ENCODE results near the gene PTPRN2. TPM values are rescaled to one million over a fixed set of nuclear protein-coding genes. Genes with fewer than 3 reads are reported as not detected.
"Not testable (repeated sequence)": the region's sequence is repeated elsewhere in the genome, so short reads cannot be mapped to it uniquely, and the experiment has no call there.

The PTPRN2 gene
- total RNA-seq, 1 experiment from 2014 or later = 1.2 TPM

- H3K27ac ChIP-seq = no peak overlapping the region
- no peaks in the 10 kb centered on the region for H3K4me1 ChIP-seq (replicated peaks)
- DNase-seq (ENCODE audit: low read depth in 1 of 2, low spot score in 2 of 2) = peak in 1 of 2 experiments; percentile 21
- no peaks in the 10 kb centered on the region for H3K27me3 ChIP-seq (replicated peaks)
- peaks cover 11% of the 10 kb centered on the region for H3K9me3 ChIP-seq (replicated peaks)
- H3K36me3 ChIP-seq = no peaks in the 10 kb centered on the region
- H3K4me3 ChIP-seq = no peak overlapping the region
These were observed 423.2 kb downstream of the PTPRN2 start for GRCh38 chr7:158164101-158165095.

DNA sequence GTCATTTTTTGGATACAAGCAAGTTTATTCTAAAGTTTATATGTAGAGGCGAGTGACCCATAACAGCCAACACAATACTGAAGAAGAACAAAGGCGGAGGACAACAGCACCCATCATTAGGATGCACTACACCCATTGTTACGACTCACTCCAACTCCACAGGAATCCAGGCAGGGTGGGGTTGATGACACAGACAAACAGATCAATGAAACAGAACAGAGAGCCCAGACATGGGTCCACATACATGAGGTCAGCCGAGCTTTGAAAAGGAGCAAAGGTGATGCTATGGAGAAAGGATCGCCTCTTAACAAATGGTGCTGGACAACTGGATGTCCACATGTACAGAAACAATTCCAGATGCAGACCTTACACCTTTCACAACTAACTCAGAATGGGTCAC is 426.4 kb downstream of the PTPRN2 start:
- peak in 1 of 2 experiments; percentile 5 for DNase-seq (ENCODE audit: low read depth in 1 of 2, low spot score in 2 of 2)
- Histone ChIP-seq H3K4me3 (no peak overlapping the region), H3K36me3 (no peaks in the 10 kb centered on the region), H3K27me3 (replicated peaks) (no peaks in the 10 kb centered on the region), H3K27ac (no peak overlapping the region), H3K4me1 (replicated peaks) (no peaks in the 10 kb centered on the region), H3K9me3 (replicated peaks) (peaks cover 4% of the 10 kb centered on the region)

DNA sequence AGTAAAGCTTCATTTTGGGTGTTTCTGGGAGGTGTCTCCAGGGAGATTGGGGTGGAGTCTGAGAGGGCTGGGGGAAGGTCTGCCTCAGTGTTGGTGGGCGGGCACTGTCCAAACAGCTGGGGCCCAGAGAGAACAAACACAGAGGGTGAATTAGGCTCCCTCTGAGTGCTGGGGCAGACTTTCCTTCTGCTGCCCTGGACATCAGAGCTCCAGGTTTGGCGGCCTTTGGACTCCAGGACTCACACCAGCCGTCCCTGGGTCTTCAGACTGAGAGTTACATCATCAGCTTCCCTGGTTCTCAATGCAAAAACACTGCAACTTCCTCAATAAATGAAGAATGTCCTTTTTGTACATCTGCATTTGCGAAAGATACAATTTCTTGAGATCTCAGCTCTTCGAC is 427.4 kb downstream of the PTPRN2 start:
- Histone ChIP-seq H3K4me3 (no peak overlapping the region), H3K27me3 (replicated peaks) (no peaks in the 10 kb centered on the region), H3K27ac (no peak overlapping the region)

GRCh38 chr7:158157460-158157859 is 430.2 kb downstream of the PTPRN2 start:
- Histone ChIP-seq H3K4me1 (replicated peaks) (no peaks in the 10 kb centered on the region), H3K27me3 (replicated peaks) (no peaks in the 10 kb centered on the region), H3K9me3 (replicated peaks) (peaks cover 10% of the 10 kb centered on the region), H3K36me3 (no peaks in the 10 kb centered on the region), H3K4me3 (no peak overlapping the region), H3K27ac (no peak overlapping the region)
- DNase-seq (ENCODE audit: low read depth in 1 of 2, low spot score in 2 of 2) = no peak

More for the DNA sequence above, 427.4 kb downstream of the PTPRN2 start:
- H3K36me3 ChIP-seq = no peaks in the 10 kb centered on the region
- no peaks in the 10 kb centered on the region for H3K4me1 ChIP-seq (replicated peaks)
- no peak for DNase-seq (ENCODE audit: low read depth in 1 of 2, low spot score in 2 of 2)
- H3K9me3 ChIP-seq (replicated peaks) = peaks cover 10% of the 10 kb centered on the region

DNA sequence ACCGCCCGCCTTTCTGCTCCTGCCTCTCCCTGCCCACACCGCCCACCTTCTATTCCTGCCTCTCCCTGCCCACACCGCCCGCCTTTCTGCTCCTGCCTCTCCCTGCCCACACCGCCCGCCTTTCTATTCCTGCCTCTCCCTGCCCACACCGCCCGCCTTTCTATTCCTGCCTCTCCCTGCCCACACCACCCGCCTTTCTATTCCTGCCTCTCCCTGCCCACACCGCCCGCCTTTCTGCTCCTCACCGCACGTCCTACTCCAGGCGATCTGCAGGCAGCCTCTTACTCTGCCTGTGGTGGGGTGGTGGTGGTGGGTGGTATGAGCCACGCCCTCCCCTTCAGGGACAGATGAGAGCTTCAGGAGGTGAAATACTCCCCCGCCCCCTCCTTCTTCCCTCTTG is 436.4 kb downstream of the PTPRN2 start:
- not testable (repeated sequence) for H3K27ac ChIP-seq; H3K9me3 ChIP-seq (replicated peaks)
- DNase-seq (ENCODE audit: low read depth in 1 of 2, low spot score in 2 of 2) = peak in 1 of 2 experiments; percentile 59

DNA sequence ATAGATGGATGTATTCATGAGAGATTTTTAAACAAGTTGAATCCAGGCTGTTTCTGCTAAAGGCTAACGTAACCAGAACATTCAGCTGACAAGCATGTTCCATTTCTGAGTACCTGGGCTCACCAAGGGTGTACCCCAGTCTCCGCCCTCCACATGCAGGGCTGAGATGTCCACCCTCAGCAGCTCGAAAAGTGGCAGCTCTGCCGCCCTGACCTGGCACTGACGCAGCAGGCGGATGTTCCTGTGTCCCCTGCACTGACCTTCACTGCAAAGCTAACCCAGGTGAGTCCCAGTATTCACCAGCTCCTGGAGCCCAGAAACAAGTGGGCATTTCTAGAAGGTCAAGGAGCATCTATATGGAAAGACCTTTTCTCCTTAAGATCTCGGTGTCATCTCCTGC is 437.4 kb downstream of the PTPRN2 start:
- Histone ChIP-seq H3K36me3 (no peaks in the 10 kb centered on the region), H3K27ac (no peak overlapping the region), H3K4me1 (replicated peaks) (no peaks in the 10 kb centered on the region), H3K4me3 (no peak overlapping the region), H3K27me3 (replicated peaks) (no peaks in the 10 kb centered on the region), H3K9me3 (replicated peaks) (peaks cover 3% of the 10 kb centered on the region)
- no peak for DNase-seq (ENCODE audit: low read depth in 1 of 2, low spot score in 2 of 2)

More for the DNA sequence above, 436.4 kb downstream of the PTPRN2 start:
- not testable (repeated sequence) for H3K27me3 ChIP-seq (replicated peaks); H3K4me3 ChIP-seq; H3K36me3 ChIP-seq; H3K4me1 ChIP-seq (replicated peaks)

GRCh38 chr7:158147431-158147830 is 440.2 kb downstream of the PTPRN2 start:
- not testable (repeated sequence) for H3K27me3 ChIP-seq (replicated peaks); H3K4me1 ChIP-seq (replicated peaks); H3K27ac ChIP-seq; DNase-seq (ENCODE audit: low read depth in 1 of 2, low spot score in 2 of 2); H3K4me3 ChIP-seq; H3K36me3 ChIP-seq
- peaks cover 15% of the 10 kb centered on the region for H3K9me3 ChIP-seq (replicated peaks)

DNA sequence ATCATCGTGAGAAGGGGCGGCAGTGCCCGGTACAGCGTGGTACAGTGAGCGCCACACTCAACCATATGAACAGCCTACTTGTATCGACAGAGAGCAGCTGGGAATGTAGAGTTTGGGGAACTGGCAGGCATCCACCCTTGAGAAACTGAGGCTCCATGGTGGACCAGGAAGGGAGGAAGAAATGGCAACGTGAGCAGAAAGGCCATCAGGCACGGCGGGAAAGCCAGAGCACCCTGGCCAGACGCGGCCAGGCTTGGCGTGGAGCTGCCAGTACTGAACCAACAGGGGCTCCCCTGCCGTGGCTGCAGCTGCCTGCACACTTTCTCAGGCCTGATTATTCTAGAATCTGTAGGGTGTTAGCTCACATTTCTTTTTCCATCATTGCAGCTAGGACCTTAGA is 442.3 kb downstream of the PTPRN2 start:
- peaks cover 20% of the 10 kb centered on the region for H3K9me3 ChIP-seq (replicated peaks)
- H3K4me3 ChIP-seq = no peak overlapping the region
- no peaks in the 10 kb centered on the region for H3K4me1 ChIP-seq (replicated peaks)
- no peak for DNase-seq (ENCODE audit: low read depth in 1 of 2, low spot score in 2 of 2)
- H3K27me3 ChIP-seq (replicated peaks) = no peaks in the 10 kb centered on the region
- H3K36me3 ChIP-seq = no peaks in the 10 kb centered on the region
- no peak overlapping the region for H3K27ac ChIP-seq

- no peaks in the 10 kb centered on the region for H3K36me3 ChIP-seq
These were observed 444.2 kb downstream of the PTPRN2 start for GRCh38 chr7:158143196-158144120.

DNA sequence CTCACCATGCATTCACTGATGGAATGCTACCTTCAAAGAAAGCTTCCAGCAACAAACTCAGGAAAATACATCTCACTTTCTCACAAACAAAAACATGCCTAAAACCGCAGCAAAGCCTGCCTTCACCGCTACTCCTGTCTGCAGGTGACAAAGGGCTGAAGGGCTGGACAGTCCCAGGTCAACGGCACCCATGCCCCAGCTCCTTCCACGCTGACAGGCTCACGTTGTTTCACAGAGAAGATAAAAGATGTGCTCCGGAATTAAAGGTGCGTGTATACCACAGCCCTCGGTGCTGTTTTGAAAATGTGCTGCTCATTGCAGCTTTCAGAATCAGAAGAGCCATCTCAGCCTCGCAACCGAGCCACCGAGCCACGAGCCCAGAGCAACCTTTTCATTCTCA is 445.0 kb downstream of the PTPRN2 start:
- no peak for DNase-seq (ENCODE audit: low read depth in 1 of 2, low spot score in 2 of 2)
- peaks cover 22% of the 10 kb centered on the region for H3K9me3 ChIP-seq (replicated peaks)

More at GRCh38 chr7:158143196-158144120, 444.2 kb downstream of the PTPRN2 start:
- Histone ChIP-seq H3K9me3 (replicated peaks) (peaks cover 19% of the 10 kb centered on the region), H3K4me3 (no peak overlapping the region), H3K27me3 (replicated peaks) (no peaks in the 10 kb centered on the region), H3K4me1 (replicated peaks) (no peaks in the 10 kb centered on the region), H3K27ac (no peak overlapping the region)
- no peak for DNase-seq (ENCODE audit: low read depth in 1 of 2, low spot score in 2 of 2)

DNA sequence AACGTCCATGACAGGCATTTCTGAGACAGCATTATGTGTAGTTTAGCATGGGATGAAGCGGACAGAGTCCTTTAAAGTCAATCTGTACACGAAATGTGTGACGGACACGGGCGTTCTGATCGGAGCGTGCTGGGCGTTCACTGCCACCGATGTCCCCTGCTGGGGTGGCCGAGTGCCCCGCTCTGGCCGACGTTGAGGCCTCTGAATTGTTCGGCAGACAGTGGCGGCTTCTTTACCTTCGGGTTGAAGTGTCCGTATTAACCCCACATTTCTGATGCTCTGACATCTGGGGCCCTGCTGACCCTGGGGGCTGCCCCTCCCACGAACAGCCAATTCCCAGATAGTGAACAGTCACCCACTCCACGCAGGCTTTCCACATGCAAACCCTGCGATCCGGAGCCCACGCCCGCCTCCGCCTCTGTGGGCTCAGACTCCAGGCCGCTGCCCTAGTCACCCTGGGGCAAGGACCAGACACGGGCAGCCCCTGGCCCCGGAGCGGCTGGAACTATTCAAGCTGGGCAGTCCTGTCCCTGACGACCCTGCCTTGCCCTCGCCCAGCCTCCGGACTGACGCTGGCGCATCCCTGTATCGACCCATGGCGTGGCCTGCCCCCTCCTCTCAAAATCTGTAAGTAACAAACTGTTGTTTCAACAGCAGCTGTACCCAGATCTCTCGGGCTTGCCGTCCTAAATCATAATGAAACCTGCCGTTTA is 445.7 kb downstream of the PTPRN2 start:
- no peak overlapping the region for H3K4me3 ChIP-seq
- H3K9me3 ChIP-seq (replicated peaks) = peaks cover 22% of the 10 kb centered on the region
- H3K27me3 ChIP-seq (replicated peaks) = no peaks in the 10 kb centered on the region
- DNase-seq (ENCODE audit: low read depth in 1 of 2, low spot score in 2 of 2) = no peak
- no peaks in the 10 kb centered on the region for H3K4me1 ChIP-seq (replicated peaks)
- H3K27ac ChIP-seq = no peak overlapping the region
- no peaks in the 10 kb centered on the region for H3K36me3 ChIP-seq

More for the DNA sequence above, 445.0 kb downstream of the PTPRN2 start:
- H3K4me3 ChIP-seq = no peak overlapping the region
- H3K27me3 ChIP-seq (replicated peaks) = no peaks in the 10 kb centered on the region
- H3K36me3 ChIP-seq = no peaks in the 10 kb centered on the region
- H3K4me1 ChIP-seq (replicated peaks) = no peaks in the 10 kb centered on the region
- H3K27ac ChIP-seq = no peak overlapping the region

GRCh38 chr7:158141221-158141582 is 446.4 kb downstream of the PTPRN2 start:
- H3K4me3 ChIP-seq = no peak overlapping the region
- no peaks in the 10 kb centered on the region for H3K36me3 ChIP-seq
- no peaks in the 10 kb centered on the region for H3K4me1 ChIP-seq (replicated peaks)
- no peaks in the 10 kb centered on the region for H3K27me3 ChIP-seq (replicated peaks)
- no peak for DNase-seq (ENCODE audit: low read depth in 1 of 2, low spot score in 2 of 2)
- peaks cover 22% of the 10 kb centered on the region for H3K9me3 ChIP-seq (replicated peaks)
- no peak overlapping the region for H3K27ac ChIP-seq

GRCh38 chr7:158140538-158141220 is 446.9 kb downstream of the PTPRN2 start:
- Histone ChIP-seq H3K36me3 (no peaks in the 10 kb centered on the region), H3K4me1 (replicated peaks) (no peaks in the 10 kb centered on the region), H3K27ac (no peak overlapping the region), H3K27me3 (replicated peaks) (no peaks in the 10 kb centered on the region), H3K4me3 (no peak overlapping the region), H3K9me3 (replicated peaks) (peaks cover 26% of the 10 kb centered on the region)
- DNase-seq (ENCODE audit: low read depth in 1 of 2, low spot score in 2 of 2) = no peak
